Heart right ventricle (tissue), 16 donors: ENCODE results near the gene EEFSEC. TPM values are rescaled to one million over a fixed set of nuclear protein-coding genes. Genes with fewer than 3 reads are reported as not detected.

ENCODE experiments used
- ATAC-seq, 8 donors: fragments of 200-7000 bp; cut with Tn5 transposase; one replicate each; pipeline ENCODE4 v1.9.1; 2020; ENCODE audit warnings: mild to moderate bottlenecking in 8 of 8, moderate library complexity in 8 of 8, moderate number of reproducible peaks in 1 of 8
- DNase-seq, 2 donors: peaks; one replicate each; pipeline ENCODE4 v3.0.0-alpha.2; 2020
- H3K27ac ChIP-seq, 10 donors: fragments of 200-600 bp; sonication (generic) in 2 of 10; one replicate each; pipeline versions ENCODE4 v1.5.0 to v1.8.0; 2020 to 2022; ENCODE audit warnings: mild to moderate bottlenecking in 3 of 10
- H3K27me3 ChIP-seq, 7 donors: fragments of 200-600 bp; one replicate each; pipeline ENCODE4 v1.8.0; 2021 to 2022; ENCODE audit warnings: mild to moderate bottlenecking in 2 of 7
- H3K36me3 ChIP-seq, 9 donors: fragments of 200-600 bp; sonication (generic) in 1 of 9; one replicate each; pipeline versions ENCODE4 v1.5.0 to v1.8.0; 2020 to 2022; ENCODE audit warnings: mild to moderate bottlenecking in 2 of 9
- H3K4me1 ChIP-seq, 9 donors: fragments of 200-600 bp; sonication (generic) in 1 of 9; one replicate each; pipeline versions ENCODE4 v1.5.0 to v1.8.0; 2020 to 2022; ENCODE audit warnings: mild to moderate bottlenecking in 4 of 9
- H3K4me3 ChIP-seq, 10 donors: fragments of 200-600 bp; sonication (generic) in 2 of 10; one replicate each; pipeline versions ENCODE4 v1.5.0 to v1.8.0; 2020 to 2022; ENCODE audit warnings: mild to moderate bottlenecking in 7 of 10, moderate library complexity in 2 of 10
- H3K9me3 ChIP-seq, 11 donors: fragments of 200-600 bp in 10 of 11; sonication (generic) in 2 of 11; one replicate each; pipeline versions ENCODE4 v1.5.0 to v1.8.0; 2013 to 2022; ENCODE audit warnings: mild to moderate bottlenecking in 2 of 11, control low read depth in 1 of 11, moderate library complexity in 1 of 11
- WGBS, 2 donors: extraction: QIAGEN DNeasy Blood & Tissue Kit; methylation state at CpG; one replicate each; pipeline ENCODE4 v1.1.7; 2013; ENCODE audit warnings: inconsistent platforms in 1 of 2; 5-methylcytosine and 5-hydroxymethylcytosine counted together
- intact Hi-C, 10 donors: fragments of 100-400 bp; cut with DNase I; formaldehyde crosslinking; loops; one replicate each; pipeline versions ENCODE4 v1.11.1 to v1.14.2; 2022
- polyA plus RNA-seq, 2 donors: library from polyadenylated mRNA; stranded (reverse); fragments of 200-250 nt; gene quantifications; one replicate each; pipeline ENCODE4 v1.2.3, GENCODE V29; 2013
- total RNA-seq, 10 donors: library from RNA; stranded (reverse); fragmentation: NEBNext Ultra II Directional in 3 of 10; extraction: Animal tissue kit (Norgen Biotek cat#: 25700) in 3 of 10; gene quantifications; one replicate each; pipeline versions ENCODE4 v1.2.1 to v1.2.4, GENCODE V29; 2021 to 2023
- TF ChIP-seq, protein P1 (sequence below), 9 donors: fragments of 200-600 bp; sonication (generic) in 2 of 9; IDR thresholded peaks; one replicate each; pipeline versions ENCODE4 v1.5.0 to v1.8.0; 2021 to 2022; ENCODE audit warnings: antibody characterized with exemption in 9 of 9, mild to moderate bottlenecking in 5 of 9, moderate library complexity in 1 of 9
- donor health status: Arrhythmogenic right ventricular cardiomyopathy.
- donor health status: ischemic (EF 13 %, LVEDD 7.1; RV severe dilation, severe dysfunction).
- donor health status: healthy with polysubstance abuse.
- donor health status: DM: no; HTN: yes; CAD: no.
- donor health status: DM: no; HTN: no; CAD: no.
- donor health status: ischemic (EF 25% LVEDD 6.9; RV normal size, moderate dysfunction).
- donor health status: ischemic (EF 25% LVEDD 5.7; RV mildly dilated, moderate dysfunction).
- donor health status: healthy.
- donor health status: DM: yes; HTN: yes; CAD: no.
- donor health status: Ischemic cardiomyopathy.
- donor health status: ischemic (EF 35%, LVEDD 5.7; RV mildly dilated, moderate dysfunction).
- donor health status: nonischemic (EF 11% LVEDD 7.7; RV severe dilation, severe dysfunction).
- donor health status: DM: yes; HTN: yes; CAD: no.
- donor health status: PGD.
- donor health status: ischemic (EF 29% LVEDD 5.4; RV normal size, mild dysfunction).
- donor health status: nonischemic (EF 23%, LVEDD 6.1; RV moderate dilation, normal function).

Gene EEFSEC
- total and polyA plus RNA-seq, 12 donors = 16.5 to 29.5 (median 25.0) TPM

DNA sequence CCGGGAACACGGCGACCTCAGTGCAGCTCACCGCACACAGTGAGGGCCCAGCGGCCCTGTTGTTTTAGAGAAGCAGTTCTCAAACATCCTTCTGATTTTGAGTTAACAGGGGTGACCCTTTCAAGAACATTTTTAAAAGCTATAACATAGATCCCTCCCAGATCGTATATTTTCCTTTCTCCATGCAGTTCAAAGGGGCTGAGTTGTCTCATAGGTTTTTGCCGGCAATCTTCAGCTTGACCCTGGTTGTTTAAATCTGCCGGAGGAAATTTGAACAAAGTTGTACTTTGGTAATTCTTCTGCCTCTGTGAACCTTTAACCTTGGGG is 14.3 kb downstream of the EEFSEC start:
- DNase-seq = no peak
- no peak for ATAC-seq
- WGBS, 2 donors = 93 to 97% methylated on average over 8 of the region's 8 CpGs
- H3K4me1 ChIP-seq = peaks cover 0 to 48% (median 29%) of the 10 kb centered on the region in 9 donors
- no peaks in the 10 kb centered on the region for H3K27me3 ChIP-seq
- H3K27ac ChIP-seq = peak overlapping the region in 8 of 10 donors; percentile 9 to 72 (median 53)
- intact Hi-C loops = no loop called here
- TF ChIP-seq, protein P1, sequence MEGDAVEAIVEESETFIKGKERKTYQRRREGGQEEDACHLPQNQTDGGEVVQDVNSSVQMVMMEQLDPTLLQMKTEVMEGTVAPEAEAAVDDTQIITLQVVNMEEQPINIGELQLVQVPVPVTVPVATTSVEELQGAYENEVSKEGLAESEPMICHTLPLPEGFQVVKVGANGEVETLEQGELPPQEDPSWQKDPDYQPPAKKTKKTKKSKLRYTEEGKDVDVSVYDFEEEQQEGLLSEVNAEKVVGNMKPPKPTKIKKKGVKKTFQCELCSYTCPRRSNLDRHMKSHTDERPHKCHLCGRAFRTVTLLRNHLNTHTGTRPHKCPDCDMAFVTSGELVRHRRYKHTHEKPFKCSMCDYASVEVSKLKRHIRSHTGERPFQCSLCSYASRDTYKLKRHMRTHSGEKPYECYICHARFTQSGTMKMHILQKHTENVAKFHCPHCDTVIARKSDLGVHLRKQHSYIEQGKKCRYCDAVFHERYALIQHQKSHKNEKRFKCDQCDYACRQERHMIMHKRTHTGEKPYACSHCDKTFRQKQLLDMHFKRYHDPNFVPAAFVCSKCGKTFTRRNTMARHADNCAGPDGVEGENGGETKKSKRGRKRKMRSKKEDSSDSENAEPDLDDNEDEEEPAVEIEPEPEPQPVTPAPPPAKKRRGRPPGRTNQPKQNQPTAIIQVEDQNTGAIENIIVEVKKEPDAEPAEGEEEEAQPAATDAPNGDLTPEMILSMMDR (IDR thresholded peaks at IDR 0.05) = no peak
- peaks cover 0 to 4% (median 0%) of the 10 kb centered on the region in 9 donors for H3K36me3 ChIP-seq
- no peaks in the 10 kb centered on the region for H3K9me3 ChIP-seq
- no peak overlapping the region for H3K4me3 ChIP-seq

GRCh38 chr3:128167973-128168674 is 14.8 kb downstream of the EEFSEC start:
- Histone ChIP-seq H3K27me3 (no peaks in the 10 kb centered on the region), H3K4me3 (no peak overlapping the region), H3K4me1 (peaks cover 3 to 53% (median 29%) of the 10 kb centered on the region in 9 donors), H3K36me3 (peaks cover 0 to 4% (median 0%) of the 10 kb centered on the region in 9 donors), H3K9me3 (no peaks in the 10 kb centered on the region), H3K27ac (peak overlapping the region in 8 of 10 donors; percentile 9 to 72 (median 53))
- DNase-seq (peak in 1 of 2 donors; percentile 32), ATAC-seq (peak in 7 of 8 donors; percentile 39 to 87 (median 76))
- intact Hi-C loops = no loop called here
- TF ChIP-seq, protein P1 (IDR thresholded peaks at IDR 0.05) = no peak
- WGBS, 2 donors = 62 to 63% methylated on average over 5 of the region's 5 CpGs

DNA sequence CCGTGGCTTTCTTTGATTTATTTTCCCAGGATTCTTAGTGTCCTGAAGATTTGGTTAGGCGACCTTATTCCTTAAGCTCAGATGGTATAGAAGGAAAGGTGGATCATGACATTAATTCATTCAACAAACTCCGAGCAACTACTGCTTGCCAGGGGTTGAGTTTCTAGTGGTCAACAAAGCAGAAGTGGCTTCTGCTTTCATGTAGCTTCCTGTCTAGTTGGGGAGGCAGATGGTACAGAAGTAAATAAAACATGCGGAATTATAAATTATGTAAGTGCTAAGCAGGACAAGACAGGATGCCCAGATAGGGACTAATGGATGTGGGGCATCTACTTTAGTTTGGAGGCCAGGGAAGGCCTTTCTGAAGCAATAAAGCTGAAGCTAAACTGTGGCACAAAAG is 15.6 kb downstream of the EEFSEC start:
- Histone ChIP-seq H3K9me3 (no peaks in the 10 kb centered on the region), H3K27ac (peak overlapping the region in 6 of 10 donors; percentile 16 to 72 (median 54)), H3K36me3 (peaks cover 0 to 3% (median 0%) of the 10 kb centered on the region in 9 donors), H3K4me1 (peaks cover 3 to 59% (median 35%) of the 10 kb centered on the region in 9 donors), H3K27me3 (no peaks in the 10 kb centered on the region), H3K4me3 (no peak overlapping the region)
- TF ChIP-seq, protein P1 (IDR thresholded peaks at IDR 0.05) = no peak
- intact Hi-C loops = no loop called here
- no peak for DNase-seq
- 90 to 93% methylated on average over 4 of the region's 4 CpGs for WGBS, 2 donors
- no peak for ATAC-seq

DNA sequence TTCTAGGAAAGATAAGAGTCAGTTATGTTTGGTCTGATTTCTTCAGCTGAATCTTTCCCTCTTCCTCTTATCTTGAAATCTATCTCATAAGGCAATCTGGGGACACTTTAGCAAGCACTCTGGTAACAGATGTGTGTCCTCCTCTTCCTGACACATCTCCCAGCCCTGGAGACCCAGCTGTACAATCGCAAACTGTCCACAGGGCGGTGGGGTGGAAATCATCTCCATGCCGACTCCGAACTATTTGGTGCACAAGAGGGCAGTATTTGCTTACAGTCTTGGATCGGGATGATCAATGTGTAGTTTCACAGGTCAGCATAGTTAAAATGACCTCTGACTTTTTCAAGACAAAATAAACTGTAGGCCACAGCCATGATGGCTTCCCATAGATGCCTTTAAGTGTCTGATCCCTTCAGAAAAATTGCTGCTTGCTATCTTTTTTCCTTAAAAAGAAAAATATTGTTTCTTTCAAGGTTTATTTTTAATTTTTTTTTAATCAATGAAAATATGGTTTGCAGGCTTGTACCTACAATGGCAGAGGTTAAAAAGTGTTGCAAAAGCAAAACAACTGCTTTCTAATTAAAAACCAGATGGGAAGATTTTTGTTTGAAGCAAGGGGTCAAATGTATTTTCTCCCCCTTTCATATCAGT is 17.7 kb downstream of the EEFSEC start:
- TF ChIP-seq, protein P1 (IDR thresholded peaks at IDR 0.05) = peak; percentile 30 to 87 (median 71)
- WGBS, 2 donors = 15 to 18% methylated on average over 5 of the region's 5 CpGs
- intact Hi-C loops = loop anchor here (2.0 to 10.0 kb wide), 9 partner anchors 144 to 436 kb away; partner anchors contain the start of gene GATA2 (in 3 of the 10)

More for the DNA sequence above, 17.7 kb downstream of the EEFSEC start:
- peaks cover 0 to 3% (median 0%) of the 10 kb centered on the region in 9 donors for H3K36me3 ChIP-seq
- H3K27ac ChIP-seq = no peak overlapping the region
- H3K4me3 ChIP-seq = no peak overlapping the region
- ATAC-seq (peak in 7 of 8 donors; percentile 66 to 76 (median 72)), DNase-seq (peak; percentile 23 to 70)
- peaks cover 11 to 80% (median 54%) of the 10 kb centered on the region in 9 donors for H3K4me1 ChIP-seq
- no peaks in the 10 kb centered on the region for H3K27me3 ChIP-seq
- H3K9me3 ChIP-seq = no peaks in the 10 kb centered on the region
